Activated CD8-positive, alpha-beta T cell treated with anti-CD3 and anti-CD28 coated beads, Interleukin-2, amount 10 ng/mL, durations not matched to agents 7 days and 5 days (primary cell): ENCODE results near the gene CES4A. TPM values are rescaled to one million over a fixed set of nuclear protein-coding genes. Genes with fewer than 3 reads are reported as not detected.
"Not testable (repeated sequence)": the region's sequence is repeated elsewhere in the genome, so short reads cannot be mapped to it uniquely, and the experiment has no call there.

Source experiments
- ATAC-seq: fragments of 150-1000 bp; cut with Tn5 transposase; one replicate; pipeline ENCODE4 v1.10.0; 2021; ENCODE audit warnings: moderate library complexity
- CTCF ChIA-PET: fragments of 350-600 bp; sonication (Branson Sonifier 250); formaldehyde crosslinking; loops from one replicate; lab custom pipeline; 2021; ENCODE audit warnings: antibody characterized with exemption; lab: Charles Lee
- POLR2A ChIA-PET: fragments of 350-600 bp; sonication (Branson Sonifier 250); formaldehyde crosslinking; loops from one replicate; lab custom pipeline; 2021; ENCODE audit warnings: antibody characterized with exemption; lab: Charles Lee
- DNase-seq: peaks from one replicate; pipeline ENCODE4 v3.0.0-alpha.2; 2020
- H3K27ac Mint-ChIP-seq: one replicate; pipeline ENCODE4 v1.8.0; 2021; ENCODE audit warnings: mild to moderate bottlenecking, mixed read lengths
- H3K27me3 Mint-ChIP-seq: one replicate; pipeline ENCODE4 v1.8.0; 2021; ENCODE audit warnings: low read depth, mixed read lengths
- H3K36me3 Mint-ChIP-seq: one replicate; pipeline ENCODE4 v1.8.0; 2021; ENCODE audit warnings: low read depth, mixed read lengths
- H3K4me1 Mint-ChIP-seq: one replicate; pipeline ENCODE4 v1.8.0; 2021; ENCODE audit warnings: low read depth, mixed read lengths
- H3K4me3 Mint-ChIP-seq: one replicate; pipeline ENCODE4 v1.8.0; 2021; ENCODE audit warnings: mild to moderate bottlenecking, mixed read lengths
- H3K9me3 Mint-ChIP-seq: one replicate; pipeline ENCODE4 v1.8.0; 2022; ENCODE audit warnings: mixed read lengths; ENCODE audit not compliant: insufficient read depth
- total RNA-seq, 2 experiments: library from RNA; stranded (reverse); gene quantifications; one replicate each; pipeline ENCODE4 v1.2.3, GENCODE V29; 2021

Gene CES4A
- total RNA-seq, 2 experiments from 2014 or later = 10.5 to 12.0 TPM

DNA sequence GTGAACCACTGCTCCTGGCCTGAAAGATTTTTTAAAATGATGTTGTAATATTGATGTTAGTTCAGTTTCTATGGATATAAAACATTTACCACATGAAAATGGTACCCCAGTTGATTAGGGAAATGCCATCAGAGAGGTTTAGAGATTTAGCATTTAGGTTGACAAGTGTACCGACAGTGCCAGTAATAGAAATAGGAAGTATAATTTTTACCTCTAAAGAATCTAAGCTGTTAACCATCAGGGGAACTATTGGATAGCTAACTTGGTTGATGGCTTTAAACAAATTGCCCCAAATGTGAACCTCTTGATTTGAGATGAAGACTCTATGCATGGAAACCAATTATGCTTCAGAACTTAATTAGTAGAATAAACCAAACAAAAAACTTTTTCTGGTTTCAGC, 47.0 kb downstream of the CES4A start:
- Mint-ChIP-seq H3K27ac (no peak overlapping the region), H3K36me3 (peaks cover 70% of the 10 kb centered on the region), H3K4me1 (peaks cover 65% of the 10 kb centered on the region), H3K4me3 (no peak overlapping the region), H3K9me3 (no peaks in the 10 kb centered on the region), H3K27me3 (no peaks in the 10 kb centered on the region)
- ChIA-PET CTCF (interaction anchor here (0.9 to 1.7 kb wide), 4 partner anchors 18 to 120 kb away, joined by 3 to 9 read pairs (median 4); no protein-coding TSS in a partner anchor), POLR2A (interaction anchor here (0.6 kb wide), 1 partner anchor 12 kb away, joined by 3 read pairs; no protein-coding TSS in a partner anchor)
- no peak for DNase-seq
- no peak for ATAC-seq

DNA sequence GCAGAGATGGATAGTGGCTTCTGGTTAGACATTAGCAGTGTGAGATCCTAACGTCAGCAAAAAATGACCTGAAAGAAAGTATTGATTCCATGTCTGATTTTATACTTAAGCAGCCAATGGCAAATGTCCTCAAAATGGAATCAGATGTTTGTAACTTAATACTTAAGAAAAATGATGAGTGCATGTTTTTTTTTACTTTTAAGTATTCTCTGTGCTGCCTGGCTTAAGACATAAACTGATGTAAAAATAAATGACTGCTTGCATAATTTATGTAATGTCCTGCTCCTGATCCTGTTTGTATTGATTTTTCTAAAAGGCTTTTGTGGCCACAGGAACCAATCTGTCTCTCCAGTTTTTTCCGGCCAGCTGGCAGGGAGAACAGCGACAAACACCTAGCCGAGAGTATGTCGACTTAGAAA, 47.9 kb downstream of the CES4A start:
- no peaks in the 10 kb centered on the region for H3K9me3 Mint-ChIP-seq
- POLR2A ChIA-PET = no interaction called here
- H3K36me3 Mint-ChIP-seq = peaks cover 72% of the 10 kb centered on the region
- H3K4me3 Mint-ChIP-seq = no peak overlapping the region
- no peaks in the 10 kb centered on the region for H3K27me3 Mint-ChIP-seq
- H3K27ac Mint-ChIP-seq = peak overlapping the region; percentile 43
- peaks cover 67% of the 10 kb centered on the region for H3K4me1 Mint-ChIP-seq
- CTCF ChIA-PET = interaction anchor here (1.2 to 1.3 kb wide), 3 partner anchors 8 to 119 kb away, joined by 3 to 4 read pairs (median 4); partner anchors contain the start of gene CBFB
- ATAC-seq (no peak), DNase-seq (no peak)

DNA sequence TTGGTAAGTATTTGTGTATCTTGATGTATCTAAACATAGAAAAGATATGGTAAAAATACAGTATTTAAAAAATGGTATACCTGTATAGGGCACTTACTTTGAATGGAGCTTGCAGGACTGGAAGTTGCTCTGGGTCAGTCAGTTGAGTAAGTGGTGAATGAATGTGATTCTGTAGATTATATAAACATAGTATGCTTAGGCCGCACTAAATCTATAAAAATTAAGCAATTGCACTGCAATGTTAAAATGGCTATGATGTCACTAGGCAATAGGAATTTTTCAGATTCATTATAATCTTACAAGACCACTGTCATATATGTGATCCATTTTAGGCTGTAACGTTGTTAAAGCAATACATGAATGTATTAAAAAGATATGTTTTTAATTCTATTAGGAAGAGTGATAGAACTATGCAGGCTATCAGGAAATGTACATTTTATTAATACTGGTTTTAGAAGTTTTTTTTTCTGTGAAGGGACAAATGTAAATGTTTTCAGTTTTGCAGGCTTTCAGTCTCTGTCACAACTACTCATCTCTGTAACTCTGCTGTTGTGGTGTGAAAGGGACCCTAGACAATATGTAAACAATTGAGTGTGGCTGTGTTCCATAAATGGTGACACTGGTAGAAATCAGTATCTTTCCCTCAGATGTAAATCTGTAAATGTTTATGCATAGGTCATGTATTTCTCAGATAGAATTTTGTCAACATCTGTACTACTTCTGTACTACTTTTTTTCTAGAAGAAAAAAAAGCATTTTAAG, 51.1 kb downstream of the CES4A start:
- no peak overlapping the region for H3K27ac Mint-ChIP-seq
- no peak for DNase-seq
- ChIA-PET CTCF (interaction anchor here (0.6 to 2.2 kb wide), 3 partner anchors 9 to 416 kb away, joined by 3 to 8 read pairs (median 5); no protein-coding TSS in a partner anchor), POLR2A (interaction anchor here (0.6 to 1.6 kb wide), 2 partner anchors 9 to 21 kb away, joined by 3 to 5 read pairs; no protein-coding TSS in a partner anchor)
- no peak overlapping the region for H3K4me3 Mint-ChIP-seq
- ATAC-seq = no peak
- H3K27me3 Mint-ChIP-seq = no peaks in the 10 kb centered on the region
- peaks cover 54% of the 10 kb centered on the region for H3K36me3 Mint-ChIP-seq
- no peaks in the 10 kb centered on the region for H3K9me3 Mint-ChIP-seq
- peaks cover 45% of the 10 kb centered on the region for H3K4me1 Mint-ChIP-seq

GRCh38 chr16:67040166-67040565, 51.8 kb downstream of the CES4A start:
- POLR2A ChIA-PET = interaction anchor here (0.6 kb wide), 1 partner anchor 20 kb away, joined by 3 read pairs; no protein-coding TSS in a partner anchor
- no peak overlapping the region for H3K27ac Mint-ChIP-seq

DNA sequence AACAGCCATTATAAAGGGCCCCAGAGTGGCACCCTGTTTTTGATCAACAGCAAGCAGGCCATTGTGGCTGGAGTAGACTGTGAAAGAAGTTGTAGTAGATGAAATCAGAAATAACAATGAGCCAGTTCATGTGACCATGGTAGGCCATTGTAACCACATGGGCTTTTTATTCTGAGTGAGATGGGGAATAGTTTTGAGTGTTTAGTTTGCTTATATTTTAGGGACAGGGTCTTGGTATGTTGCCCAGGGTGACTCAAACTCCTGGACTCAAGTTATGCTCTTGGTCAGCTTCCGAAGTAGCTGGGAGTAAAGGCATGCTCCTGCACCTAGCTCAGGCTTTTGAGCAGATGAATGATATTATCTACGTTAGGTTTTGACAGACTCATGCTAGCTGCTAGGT, 52.5 kb downstream of the CES4A start:
- peaks cover 36% of the 10 kb centered on the region for H3K4me1 Mint-ChIP-seq
- H3K27me3 Mint-ChIP-seq = no peaks in the 10 kb centered on the region
- no peak overlapping the region for H3K4me3 Mint-ChIP-seq
- peaks cover 49% of the 10 kb centered on the region for H3K36me3 Mint-ChIP-seq
- ChIA-PET POLR2A (interaction anchor here (4.6 kb wide), 1 partner anchor 11 kb away, joined by 35 read pairs; the partner anchor contains the start of gene CBFB), CTCF (interaction anchor here (0.8 to 2.2 kb wide), 4 partner anchors 10 to 63 kb away, joined by 3 to 8 read pairs (median 4); no protein-coding TSS in a partner anchor)
- no peak for ATAC-seq
- DNase-seq = no peak
- no peaks in the 10 kb centered on the region for H3K9me3 Mint-ChIP-seq
- H3K27ac Mint-ChIP-seq = no peak overlapping the region

More at GRCh38 chr16:67040166-67040565, 51.8 kb downstream of the CES4A start:
- Mint-ChIP-seq H3K27me3 (no peaks in the 10 kb centered on the region), H3K4me3 (no peak overlapping the region), H3K4me1 (peaks cover 41% of the 10 kb centered on the region), H3K36me3 (peaks cover 50% of the 10 kb centered on the region), H3K9me3 (no peaks in the 10 kb centered on the region)
- ATAC-seq (no peak), DNase-seq (no peak)
- CTCF ChIA-PET = interaction anchor here (0.6 to 2.2 kb wide), 3 partner anchors 10 to 415 kb away, joined by 3 to 8 read pairs (median 5); no protein-coding TSS in a partner anchor

DNA sequence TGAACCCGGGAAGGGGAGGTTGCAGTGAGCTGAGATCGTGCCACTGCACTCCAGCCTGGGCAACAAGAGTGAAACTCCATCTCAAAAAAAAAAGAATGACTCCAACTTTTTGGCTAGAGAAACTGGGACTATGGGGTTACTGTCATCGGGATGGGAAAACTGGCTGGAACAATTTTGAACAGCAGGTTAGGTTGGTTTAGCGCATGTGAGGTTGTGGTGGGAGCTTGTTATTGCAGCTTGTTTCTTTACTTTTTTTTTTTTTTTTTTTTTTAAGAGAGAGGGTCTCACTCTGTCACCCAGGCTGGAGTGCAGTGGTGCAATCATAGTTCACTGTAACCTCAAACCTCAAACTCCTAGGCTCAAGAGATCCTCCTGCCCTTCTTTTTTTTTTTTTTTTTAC, 53.1 kb downstream of the CES4A start:
- Mint-ChIP-seq H3K27ac (peak overlapping the region; percentile 17), H3K36me3 (peaks cover 47% of the 10 kb centered on the region), H3K4me1 (peaks cover 31% of the 10 kb centered on the region)
- not testable (repeated sequence) for DNase-seq, H3K4me3 Mint-ChIP-seq, H3K9me3 Mint-ChIP-seq, ATAC-seq, H3K27me3 Mint-ChIP-seq
- ChIA-PET CTCF (interaction anchor here (0.8 to 2.2 kb wide), 4 partner anchors 11 to 63 kb away, joined by 3 to 8 read pairs (median 4); no protein-coding TSS in a partner anchor), POLR2A (interaction anchor here (4.6 kb wide), 1 partner anchor 12 kb away, joined by 35 read pairs; the partner anchor contains the start of gene CBFB)

DNA sequence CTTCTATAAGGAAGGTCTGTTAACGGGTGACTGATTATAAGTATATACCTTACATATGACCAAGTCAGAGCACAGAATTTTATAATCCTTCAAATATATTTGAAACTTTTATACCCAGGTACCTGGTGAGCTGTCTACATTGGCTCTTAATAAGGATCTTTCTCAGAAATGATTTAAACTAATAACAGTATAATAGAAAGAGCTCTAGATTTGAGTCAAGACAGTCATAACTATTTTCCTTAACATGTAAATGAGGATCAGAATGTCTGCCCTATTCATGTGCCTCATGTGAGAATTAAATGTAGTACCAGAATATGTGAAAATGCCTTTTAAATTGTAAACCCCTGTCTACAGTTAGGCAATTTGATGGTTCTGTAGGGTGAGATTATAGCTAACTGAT, 55.0 kb downstream of the CES4A start:
- H3K9me3 Mint-ChIP-seq = no peaks in the 10 kb centered on the region
- H3K4me3 Mint-ChIP-seq = no peak overlapping the region
- CTCF ChIA-PET = interaction anchor here (0.9 to 2.9 kb wide), 6 partner anchors 10 to 112 kb away, joined by 3 to 21 read pairs (median 6); no protein-coding TSS in a partner anchor
- peaks cover 30% of the 10 kb centered on the region for H3K4me1 Mint-ChIP-seq
- peaks cover 46% of the 10 kb centered on the region for H3K36me3 Mint-ChIP-seq
- no peak for DNase-seq
- ATAC-seq = no peak
- POLR2A ChIA-PET = interaction anchor here (1.1 to 4.6 kb wide), 2 partner anchors 14 to 346 kb away, joined by 3 to 35 read pairs; partner anchors contain the start of gene CBFB
- H3K27me3 Mint-ChIP-seq = no peaks in the 10 kb centered on the region
- no peak overlapping the region for H3K27ac Mint-ChIP-seq

DNA sequence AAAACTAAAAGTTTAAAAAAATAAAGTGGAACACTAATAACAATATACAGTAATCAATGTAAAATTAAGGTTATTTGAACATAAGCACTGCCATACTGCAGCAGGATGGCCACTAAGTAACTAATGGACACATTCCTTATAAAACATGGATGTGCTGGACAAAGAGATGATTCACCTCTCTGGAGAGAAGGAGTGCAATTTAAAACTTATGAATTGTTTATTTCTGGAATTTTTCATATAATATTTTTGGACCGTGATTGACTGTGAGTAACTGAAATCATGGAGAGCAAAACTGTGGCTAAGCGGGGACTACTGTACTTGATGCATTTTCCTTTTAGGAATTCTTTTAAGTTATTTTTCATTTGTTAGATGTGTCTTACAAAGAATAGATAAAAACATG, 62.4 kb downstream of the CES4A start:
- no peaks in the 10 kb centered on the region for H3K27me3 Mint-ChIP-seq
- H3K27ac Mint-ChIP-seq = no peak overlapping the region
- ATAC-seq = no peak
- ChIA-PET POLR2A (no interaction called here), CTCF (interaction anchor here (1.0 to 4.0 kb wide), 3 partner anchors 10 to 105 kb away, joined by 3 to 13 read pairs (median 3); no protein-coding TSS in a partner anchor)
- H3K4me1 Mint-ChIP-seq = peaks cover 40% of the 10 kb centered on the region
- H3K36me3 Mint-ChIP-seq = peaks cover 32% of the 10 kb centered on the region
- DNase-seq = no peak
- no peaks in the 10 kb centered on the region for H3K9me3 Mint-ChIP-seq
- no peak overlapping the region for H3K4me3 Mint-ChIP-seq

GRCh38 chr16:67052399-67052798, 64.0 kb downstream of the CES4A start:
- POLR2A ChIA-PET = interaction anchor here (0.9 to 2.6 kb wide), 3 partner anchors 8 to 36 kb away, joined by 3 to 13 read pairs (median 5); no protein-coding TSS in a partner anchor
- CTCF ChIA-PET = interaction anchor here (1.2 to 4.7 kb wide), 6 partner anchors 8 to 103 kb away, joined by 3 to 21 read pairs (median 8); partner anchors contain the start of gene CES3
- ATAC-seq = peak; percentile 41

DNA sequence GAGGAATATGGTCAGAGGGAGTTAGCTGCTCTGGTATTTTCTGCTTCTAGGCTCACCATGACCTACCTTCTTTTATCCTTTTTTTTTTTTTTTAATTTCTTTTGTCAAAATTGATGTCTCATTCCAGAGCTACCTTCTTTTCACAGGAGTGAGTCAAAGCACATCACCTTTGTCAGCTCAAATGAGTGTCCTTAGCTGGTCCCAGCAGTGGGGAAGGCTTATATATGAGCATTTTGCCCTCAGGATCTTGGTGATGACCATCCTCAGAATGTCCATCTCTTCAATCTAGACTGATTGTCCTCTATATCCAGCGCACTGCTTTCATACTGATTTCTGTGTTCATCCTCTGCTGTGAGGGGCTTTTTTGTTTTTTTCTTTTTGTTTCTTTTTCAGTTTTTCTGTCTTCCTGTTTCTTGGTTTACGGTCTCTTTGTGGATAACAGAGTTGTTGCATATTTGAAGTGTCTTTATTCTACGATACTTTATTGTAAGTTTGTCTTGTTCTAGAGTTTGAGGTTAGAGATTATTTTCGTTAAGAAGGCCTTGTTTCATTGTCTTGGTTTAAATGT, 65.5 kb downstream of the CES4A start:
- POLR2A ChIA-PET = interaction anchor here (0.6 to 2.6 kb wide), 4 partner anchors 23 to 304 kb away, joined by 3 to 13 read pairs (median 3); no protein-coding TSS in a partner anchor
- Mint-ChIP-seq H3K4me1 (peaks cover 52% of the 10 kb centered on the region), H3K36me3 (peaks cover 42% of the 10 kb centered on the region), H3K27me3 (no peaks in the 10 kb centered on the region), H3K9me3 (no peaks in the 10 kb centered on the region), H3K27ac (peak overlapping the region; percentile 87), H3K4me3 (peak overlapping the region; percentile 61)
- peak; percentile 17 for ATAC-seq
- no peak for DNase-seq
- CTCF ChIA-PET = interaction anchor here (0.6 to 4.7 kb wide), 13 partner anchors 10 to 131 kb away, joined by 3 to 21 read pairs (median 4); partner anchors contain the start of gene NOL3

More at GRCh38 chr16:67052399-67052798, 64.0 kb downstream of the CES4A start:
- Mint-ChIP-seq H3K27me3 (no peaks in the 10 kb centered on the region), H3K4me3 (peak overlapping the region; percentile 61), H3K9me3 (no peaks in the 10 kb centered on the region), H3K27ac (peak overlapping the region; percentile 87), H3K4me1 (peaks cover 51% of the 10 kb centered on the region), H3K36me3 (peaks cover 35% of the 10 kb centered on the region)
- no peak for DNase-seq

DNA sequence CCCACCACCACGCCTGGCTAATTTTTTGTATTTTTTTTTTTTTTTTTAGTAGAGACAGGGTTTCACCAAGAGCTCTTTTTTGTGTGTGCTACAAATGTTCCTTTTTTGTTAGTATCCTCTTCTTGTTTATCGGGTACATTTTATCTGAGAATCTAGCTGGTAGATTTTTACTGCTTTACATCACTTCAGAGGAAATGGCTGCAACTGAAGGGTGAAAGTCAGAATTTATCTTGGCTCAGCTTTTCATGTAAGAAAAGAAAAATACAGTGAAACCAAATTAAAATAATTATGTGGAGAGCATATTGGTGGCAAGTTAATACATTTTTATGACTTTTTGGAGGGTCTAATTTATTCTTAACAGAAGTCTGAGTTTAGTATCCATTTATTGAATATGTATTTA, 66.5 kb downstream of the CES4A start:
- Mint-ChIP-seq H3K4me3 (peak overlapping the region; percentile 61), H3K27me3 (no peaks in the 10 kb centered on the region), H3K27ac (peak overlapping the region; percentile 15), H3K36me3 (peaks cover 47% of the 10 kb centered on the region), H3K4me1 (peaks cover 54% of the 10 kb centered on the region), H3K9me3 (no peaks in the 10 kb centered on the region)
- no peak for DNase-seq
- ChIA-PET POLR2A (interaction anchor here (0.8 to 1.2 kb wide), 2 partner anchors 21 to 25 kb away, joined by 3 to 4 read pairs; no protein-coding TSS in a partner anchor), CTCF (interaction anchor here (0.7 to 4.7 kb wide), 8 partner anchors 11 to 100 kb away, joined by 3 to 21 read pairs (median 3); no protein-coding TSS in a partner anchor)
- ATAC-seq = no peak
